HCEC 1CT (cell line): Measurements from ENCODE around the gene IL1RN.

Experiments used
- DNase-seq: peaks from one replicate; pipeline ENCODE4 v3.0.0-alpha.2; 2017

IL1RN gene

DNA sequence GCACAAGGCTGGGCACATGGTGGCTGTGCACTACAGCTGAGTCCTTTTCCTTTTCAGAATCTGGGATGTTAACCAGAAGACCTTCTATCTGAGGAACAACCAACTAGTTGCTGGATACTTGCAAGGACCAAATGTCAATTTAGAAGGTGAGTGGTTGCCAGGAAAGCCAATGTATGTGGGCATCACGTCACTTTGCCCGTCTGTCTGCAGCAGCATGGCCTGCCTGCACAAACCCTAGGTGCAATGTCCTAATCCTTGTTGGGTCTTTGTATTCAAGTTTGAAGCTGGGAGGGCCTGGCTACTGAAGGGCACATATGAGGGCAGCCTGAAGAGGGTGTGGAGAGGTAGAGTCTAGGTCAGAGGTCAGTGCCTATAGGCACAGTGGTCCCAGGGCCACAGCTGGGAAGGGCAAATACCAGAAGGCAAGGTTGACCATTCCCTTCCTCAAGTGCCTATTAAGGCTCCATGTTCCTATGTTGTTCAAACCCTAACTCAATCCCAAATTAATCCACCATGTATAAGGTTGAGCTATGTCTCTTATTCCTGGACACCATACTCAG is 2.2 kb downstream of the IL1RN start:
- DNase-seq = no peak

DNA sequence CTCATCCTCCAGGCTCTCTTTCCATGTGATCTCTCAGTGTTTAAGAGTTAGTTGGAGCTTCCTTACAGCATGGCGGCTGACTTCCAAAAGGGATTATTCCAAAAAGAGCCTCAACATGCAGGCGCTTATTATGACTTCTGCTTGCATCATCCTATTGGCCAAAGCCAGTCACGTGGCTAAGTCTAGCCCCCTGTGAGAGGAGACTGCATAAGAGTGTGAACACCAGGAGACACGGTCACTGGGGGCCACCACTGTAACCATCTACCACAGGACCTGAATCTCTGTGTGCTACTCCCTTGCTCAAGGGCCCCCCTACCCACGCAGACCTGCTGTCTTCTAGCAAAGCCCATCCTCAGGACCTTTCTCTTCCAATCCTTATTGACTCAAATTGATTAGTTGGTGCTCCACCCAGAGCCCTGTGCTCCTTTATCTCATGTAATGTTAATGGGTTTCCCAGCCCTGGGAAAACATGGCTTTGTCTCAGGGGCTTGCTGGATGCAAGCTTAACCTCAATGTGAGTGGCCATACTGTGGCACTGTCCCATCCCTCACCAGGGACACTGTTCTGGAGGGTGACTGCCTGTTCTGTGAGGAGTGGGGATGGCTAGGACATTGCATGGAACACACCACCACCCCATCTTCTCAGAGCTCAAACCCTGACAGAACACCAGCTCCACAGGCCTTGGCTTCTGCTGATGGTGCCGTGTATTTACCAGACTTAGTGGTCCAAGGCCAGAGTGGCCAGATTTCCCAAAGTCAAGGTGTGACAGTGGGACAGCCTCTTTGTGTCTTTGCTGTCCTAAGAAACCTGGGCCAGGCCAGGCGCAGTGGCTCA is 4.2 kb downstream of the IL1RN start:
- no peak for DNase-seq

DNA sequence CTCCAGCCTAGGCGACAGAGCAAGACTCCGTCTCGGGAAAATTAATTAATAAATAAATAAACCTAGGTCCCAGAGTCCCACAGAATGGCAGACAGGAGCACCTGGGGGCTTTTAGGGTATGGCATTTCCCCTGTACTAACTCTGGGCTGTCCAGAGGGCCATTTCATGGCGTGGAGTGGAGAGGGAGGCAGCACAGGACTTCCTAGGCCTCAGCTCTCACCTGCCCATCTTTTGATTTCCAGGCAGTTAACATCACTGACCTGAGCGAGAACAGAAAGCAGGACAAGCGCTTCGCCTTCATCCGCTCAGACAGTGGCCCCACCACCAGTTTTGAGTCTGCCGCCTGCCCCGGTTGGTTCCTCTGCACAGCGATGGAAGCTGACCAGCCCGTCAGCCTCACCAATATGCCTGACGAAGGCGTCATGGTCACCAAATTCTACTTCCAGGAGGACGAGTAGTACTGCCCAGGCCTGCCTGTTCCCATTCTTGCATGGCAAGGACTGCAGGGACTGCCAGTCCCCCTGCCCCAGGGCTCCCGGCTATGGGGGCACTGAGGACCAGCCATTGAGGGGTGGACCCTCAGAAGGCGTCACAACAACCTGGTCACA is 5.1 kb downstream of the IL1RN start:
- DNase-seq = no peak

DNA sequence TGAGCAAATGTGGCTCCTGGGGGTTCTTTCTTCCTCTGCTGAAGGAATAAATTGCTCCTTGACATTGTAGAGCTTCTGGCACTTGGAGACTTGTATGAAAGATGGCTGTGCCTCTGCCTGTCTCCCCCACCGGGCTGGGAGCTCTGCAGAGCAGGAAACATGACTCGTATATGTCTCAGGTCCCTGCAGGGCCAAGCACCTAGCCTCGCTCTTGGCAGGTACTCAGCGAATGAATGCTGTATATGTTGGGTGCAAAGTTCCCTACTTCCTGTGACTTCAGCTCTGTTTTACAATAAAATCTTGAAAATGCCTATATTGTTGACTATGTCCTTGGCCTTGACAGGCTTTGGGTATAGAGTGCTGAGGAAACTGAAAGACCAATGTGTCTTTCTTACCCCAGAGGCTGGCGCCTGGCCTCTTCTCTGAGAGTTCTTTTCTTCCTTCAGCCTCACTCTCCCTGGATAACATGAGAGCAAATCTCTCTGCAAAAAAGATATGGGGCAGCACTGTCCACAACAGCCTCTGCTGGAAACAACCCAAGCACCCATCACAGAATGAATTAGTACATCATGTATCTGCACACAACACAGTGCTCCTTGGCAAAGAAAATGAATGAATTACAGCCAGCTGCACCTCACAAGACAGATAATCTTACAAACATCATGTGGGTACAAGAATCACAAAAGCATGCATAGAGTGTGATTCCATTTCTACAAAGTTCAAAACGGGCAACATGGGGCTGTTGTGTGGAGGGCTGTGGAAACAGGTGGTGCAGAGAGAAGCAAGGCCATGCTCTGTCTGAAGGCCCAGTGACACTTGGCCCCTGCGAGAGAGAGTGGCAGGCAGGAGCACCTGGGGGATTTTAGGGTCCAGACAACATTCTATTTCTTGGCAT is 6.6 kb downstream of the IL1RN start:
- no peak for DNase-seq

DNA sequence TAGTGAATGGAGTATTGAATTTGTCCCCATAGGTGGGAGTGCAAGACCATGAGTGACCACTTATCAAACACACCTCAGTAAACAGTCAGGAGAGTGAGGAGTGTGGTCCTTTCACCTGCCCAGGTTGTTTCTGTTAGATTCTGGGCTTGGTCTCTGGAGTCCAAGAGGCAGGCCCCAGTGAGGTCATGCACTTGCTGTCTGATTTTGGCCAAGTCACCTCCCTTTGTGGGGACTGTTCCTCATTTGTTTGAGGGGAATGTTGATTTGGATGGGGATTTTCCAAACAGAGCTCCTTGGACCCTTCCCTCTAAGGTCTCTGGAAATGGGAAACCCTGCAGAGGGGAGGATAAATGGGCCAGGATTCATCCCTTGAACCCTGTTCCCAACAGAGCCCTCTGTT is 7.3 kb downstream of the IL1RN start:
- no peak for DNase-seq

DNA sequence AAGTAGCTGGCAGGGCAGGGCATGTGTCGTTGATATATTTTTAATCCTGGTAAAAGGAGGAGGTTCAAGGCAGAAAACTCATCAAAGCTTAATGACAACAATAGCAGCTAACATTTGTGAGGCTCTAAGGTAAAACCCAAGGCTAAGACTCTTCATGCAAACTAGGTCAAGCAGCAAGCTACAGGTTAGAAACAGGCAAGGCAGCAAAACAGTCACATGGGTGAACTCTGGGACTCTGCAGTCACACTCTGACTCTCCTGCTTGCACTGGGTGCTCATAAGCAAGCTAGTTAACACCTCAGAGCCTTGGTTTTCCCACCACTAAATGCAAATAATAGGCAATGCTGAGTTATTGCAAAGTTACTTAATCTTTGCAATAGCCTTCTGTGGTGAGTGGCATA is 7.9 kb downstream of the IL1RN start:
- no peak for DNase-seq

DNA sequence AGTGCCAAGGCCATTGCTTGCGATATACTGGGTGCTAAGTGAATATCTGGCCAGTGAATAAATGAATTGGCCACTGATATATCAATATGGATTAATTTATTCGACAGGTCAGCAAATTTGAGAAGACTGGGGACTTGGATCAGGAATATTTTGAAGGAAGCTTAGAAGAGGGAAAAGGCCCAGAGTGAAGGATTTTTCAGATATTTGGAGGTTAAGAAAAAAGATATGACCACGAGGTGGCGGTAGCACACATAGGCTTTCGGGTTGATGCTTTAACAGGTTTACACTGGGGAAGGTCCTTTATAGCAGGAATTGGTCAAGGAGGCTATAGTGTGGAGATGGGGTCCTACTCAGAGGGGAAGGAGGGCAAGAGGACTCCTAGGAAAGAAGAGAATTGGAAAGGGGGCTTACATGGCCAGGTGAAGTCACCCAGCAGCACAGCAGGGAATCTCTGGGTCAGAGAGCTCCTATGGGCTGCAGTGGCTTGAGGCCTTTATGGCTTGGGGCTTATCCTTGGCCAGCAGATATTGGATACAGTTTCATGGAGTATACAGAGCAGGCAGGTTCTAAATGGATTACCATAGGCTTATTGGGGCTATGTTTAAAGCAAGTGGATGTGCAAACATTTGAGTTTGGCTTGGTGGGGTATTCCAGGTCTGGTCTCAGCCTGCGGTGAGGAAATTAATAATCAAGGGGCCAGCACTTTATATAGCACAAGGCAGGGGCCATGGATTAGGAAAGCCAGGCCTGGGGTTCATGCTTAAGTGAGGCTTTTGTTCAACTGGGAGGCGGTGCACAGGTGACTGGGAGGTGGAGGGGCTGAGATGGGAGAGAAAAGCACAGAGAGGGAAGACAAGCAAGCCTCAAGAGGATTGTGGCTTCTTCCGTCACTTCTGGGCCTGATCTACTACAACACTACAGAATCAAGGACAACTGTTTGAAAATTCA is 9.7 kb downstream of the IL1RN start:
- DNase-seq = peak; percentile 44

DNA sequence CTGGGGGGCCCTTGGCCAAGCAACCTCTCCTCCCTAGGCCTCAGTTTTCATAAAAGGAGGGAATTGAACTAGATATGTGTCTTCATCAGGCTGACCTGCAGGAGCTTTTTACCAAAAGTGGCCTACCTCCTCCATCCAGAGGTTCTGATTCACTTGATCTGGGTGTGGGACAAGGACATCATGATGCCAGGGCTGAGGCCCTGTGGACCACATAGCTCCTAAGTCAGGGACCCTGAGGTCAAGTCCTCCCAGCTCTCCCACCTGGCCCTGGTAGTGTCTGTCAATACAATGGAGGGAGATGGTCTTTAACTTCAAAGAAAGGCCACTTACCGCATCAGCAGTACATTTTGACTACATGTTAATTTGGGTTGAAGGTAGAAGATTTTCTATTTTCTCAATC is 10.4 kb downstream of the IL1RN start:
- DNase-seq = no peak

DNA sequence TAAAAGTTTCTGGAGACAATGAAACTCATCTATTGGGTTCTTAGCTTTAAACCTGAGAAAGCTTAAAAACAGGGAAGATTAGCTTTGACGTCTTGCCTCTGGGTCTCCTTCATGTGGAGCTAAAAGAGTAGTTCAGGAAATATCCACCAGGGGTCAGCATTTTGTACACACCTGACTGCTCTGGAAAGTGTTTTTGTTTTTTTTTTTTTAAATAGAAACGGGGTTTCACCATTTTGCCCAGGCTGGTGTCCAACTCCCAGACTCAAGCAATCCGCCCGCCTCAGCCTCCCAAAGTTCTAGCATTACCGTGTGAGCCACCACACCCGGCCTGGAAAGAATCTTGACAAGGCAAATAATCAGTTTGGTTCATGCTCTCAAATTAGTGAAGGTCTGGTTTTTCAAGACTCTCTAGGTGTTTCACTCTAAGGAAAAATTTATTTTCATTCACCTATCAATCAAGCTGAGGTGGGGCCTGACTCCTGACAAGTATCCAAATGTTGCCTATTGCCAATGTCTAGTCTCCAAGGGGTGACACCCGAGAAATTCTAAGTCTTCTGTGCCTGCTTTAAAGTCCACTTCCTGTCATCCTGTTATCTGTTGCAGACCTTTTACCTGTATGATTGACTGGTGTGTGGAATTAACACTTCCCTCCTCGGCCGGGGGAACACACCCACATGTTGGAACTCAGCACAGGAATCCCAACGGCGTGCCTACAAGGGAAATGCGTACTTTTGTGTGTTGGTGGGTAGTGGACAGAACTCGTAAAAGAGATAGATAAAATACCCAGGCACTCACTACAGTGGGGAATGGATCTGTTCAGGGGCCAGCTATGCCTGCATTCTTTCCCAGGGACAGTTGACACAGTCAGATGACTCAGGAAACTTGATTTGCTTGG is 11.3 kb downstream of the IL1RN start:
- peak; percentile 41 for DNase-seq

DNA sequence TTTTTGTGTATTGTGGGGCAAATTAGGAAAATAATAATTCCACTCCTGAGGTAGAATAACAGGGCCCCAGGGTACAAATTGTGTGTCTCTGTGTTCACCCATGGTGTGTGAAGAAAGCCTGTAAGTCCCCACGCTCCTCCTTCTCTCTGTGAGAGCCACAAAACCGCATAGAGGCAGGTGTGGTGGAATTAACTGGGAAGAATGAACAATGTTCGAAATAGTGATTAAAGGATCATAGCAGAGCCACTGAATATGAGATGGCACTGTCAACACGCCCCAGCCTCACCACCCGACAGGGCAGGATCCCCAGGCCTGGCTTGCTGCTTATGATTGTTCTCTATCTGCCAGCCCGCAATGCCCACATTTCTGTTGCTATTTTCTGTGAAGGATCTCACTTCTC is 14.1 kb downstream of the IL1RN start:
- DNase-seq = no peak

DNA sequence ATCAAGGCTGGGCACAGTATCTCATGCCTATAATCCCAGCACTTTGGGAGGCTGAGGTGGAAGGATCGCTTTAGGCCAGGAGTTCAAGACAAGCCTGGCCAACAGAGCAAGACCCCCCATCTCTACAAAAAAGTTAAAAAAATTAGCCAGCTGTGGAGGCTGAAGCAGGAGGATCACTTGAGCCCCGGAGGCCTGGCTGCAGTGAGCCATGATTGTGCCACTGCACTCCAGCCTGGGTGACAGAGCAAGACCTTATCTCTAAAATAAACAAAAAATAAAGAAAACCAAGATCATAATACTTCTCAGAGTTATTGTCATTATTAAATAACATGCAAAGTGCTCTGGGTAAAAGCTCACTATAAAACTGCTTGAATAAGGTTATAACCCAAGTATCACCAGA is 14.9 kb downstream of the IL1RN start:
- DNase-seq = no peak

DNA sequence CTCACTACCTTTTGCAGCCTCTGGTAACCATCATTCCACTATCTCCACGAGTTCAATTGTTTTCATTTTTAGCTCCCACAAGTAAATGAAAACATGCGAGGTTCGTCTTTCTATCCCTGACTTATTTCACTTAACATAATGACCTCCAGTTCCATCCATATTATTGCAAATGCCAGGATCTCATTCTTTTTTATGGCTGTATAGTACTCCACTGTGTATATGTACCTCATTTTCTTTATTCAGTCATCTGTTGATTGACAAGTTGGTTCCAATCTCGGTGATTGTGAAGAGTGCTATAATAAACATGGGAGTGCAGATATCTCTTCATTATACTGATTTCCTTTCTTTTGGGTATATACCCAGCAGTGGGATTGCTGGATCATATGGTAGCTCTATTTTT is 16.9 kb downstream of the IL1RN start:
- no peak for DNase-seq

DNA sequence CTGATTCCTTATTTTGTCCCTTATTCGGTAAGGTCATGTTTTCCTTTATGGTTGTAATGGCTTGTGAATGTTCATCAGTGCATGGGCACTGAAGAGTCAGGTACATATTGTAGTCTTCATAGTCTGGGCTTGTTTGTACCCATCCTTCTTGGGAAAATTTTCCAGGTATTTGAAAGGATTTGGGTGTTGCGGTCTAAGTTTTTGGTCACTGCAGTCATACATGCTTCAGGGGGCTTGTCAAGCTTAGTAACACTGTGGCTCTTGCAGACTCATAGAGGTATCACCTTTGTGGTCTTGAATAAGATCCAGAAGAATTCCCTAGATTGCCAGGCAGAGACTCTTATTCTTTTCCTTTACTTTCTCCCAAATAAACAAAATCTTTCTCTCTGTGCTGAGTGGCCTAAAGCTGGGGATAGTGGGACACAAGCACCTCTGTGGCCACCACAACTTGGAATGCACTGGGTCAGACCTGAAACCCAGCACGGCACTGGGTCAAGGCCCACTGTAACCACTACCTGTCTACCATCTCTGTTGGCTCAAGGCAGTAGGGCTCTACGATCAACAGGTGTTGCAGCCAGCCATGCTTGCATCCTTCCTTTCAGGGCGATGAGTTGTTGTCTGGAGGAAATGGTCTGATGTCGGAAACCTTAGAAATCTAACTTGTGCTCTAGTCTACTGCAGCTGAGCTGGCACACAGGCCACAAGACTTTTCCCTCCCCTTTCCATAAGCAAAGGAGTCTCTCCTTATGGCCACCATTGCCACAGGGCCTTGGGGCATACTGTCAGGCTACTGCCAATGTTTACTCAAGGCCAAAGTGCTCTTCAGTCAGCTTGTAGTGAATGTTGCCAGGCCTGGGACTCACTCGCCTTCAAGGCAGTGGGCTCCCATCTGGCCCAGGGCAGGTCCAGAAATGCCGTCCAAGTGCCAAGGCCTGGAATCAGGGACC is 21.5 kb downstream of the IL1RN start:
- no peak for DNase-seq

DNA sequence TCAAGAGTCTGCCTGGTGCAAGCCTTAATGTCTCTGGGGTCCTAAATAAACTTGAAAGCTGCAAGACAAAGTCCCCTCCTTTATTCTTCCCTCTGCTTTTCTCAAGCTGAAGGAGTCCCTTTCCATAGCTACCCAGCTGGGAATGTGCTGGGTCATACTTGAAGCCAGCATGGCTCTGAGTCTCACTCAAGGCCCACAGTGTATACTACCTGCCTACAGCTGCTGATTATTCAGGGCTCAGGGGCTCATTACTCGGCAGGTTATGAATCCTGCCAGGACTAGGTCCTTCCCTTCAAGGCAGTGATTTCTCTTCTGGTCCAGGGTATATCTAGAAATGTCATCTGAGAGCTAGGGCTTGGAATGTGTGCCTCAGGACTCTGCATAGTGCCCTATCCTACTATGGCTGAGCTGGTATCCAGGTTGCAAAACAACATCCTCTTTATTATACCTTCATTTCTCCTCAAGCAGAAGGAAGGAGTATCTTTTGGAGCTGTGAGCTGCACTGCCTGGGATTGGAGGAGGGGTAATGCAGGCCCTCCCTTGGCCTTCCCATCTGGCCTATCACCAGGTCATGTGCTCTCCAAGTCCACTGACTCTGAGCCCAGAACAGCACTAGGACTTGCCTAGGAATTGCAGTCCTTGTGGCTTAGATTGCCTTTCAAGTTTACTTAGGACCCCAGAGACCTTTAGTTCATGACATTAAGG is 22.3 kb downstream of the IL1RN start:
- no peak for DNase-seq

DNA sequence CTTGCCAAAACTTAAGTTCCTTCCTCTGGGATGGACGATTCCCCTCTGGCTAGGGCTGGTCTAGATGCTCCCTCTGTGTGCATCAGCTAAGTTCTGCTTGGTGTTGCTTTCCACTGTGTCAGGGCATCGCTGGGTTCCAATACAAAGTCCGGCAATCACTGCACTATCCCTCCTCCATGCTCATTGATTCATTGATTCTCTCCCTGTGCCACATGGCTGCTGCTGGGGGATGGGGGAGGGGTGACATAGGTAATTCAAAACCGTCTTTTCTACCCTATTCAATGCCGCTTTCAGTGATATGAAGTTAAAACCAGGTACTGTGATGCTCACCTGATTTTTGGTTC is 22.8 kb downstream of the IL1RN start:
- DNase-seq = no peak

DNA sequence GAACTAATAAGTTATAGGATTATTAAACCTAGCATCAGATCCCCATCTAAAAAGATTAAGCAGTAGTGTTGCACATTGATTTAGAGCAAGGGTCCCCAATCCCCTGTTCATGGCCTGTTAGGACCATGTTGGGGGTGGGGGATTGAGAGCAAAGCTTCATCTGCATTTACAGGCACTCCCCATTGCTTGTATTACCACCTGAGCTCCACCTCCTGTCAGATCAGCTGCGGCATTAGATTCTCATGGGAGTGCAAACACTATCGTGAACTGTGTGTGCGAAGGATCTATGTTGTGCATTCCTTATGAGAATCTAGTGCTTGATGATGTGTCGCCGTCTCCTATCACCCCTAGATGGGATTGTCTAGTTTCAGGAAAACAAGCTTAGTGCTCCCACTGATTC is 27.9 kb downstream of the IL1RN start:
- no peak for DNase-seq

DNA sequence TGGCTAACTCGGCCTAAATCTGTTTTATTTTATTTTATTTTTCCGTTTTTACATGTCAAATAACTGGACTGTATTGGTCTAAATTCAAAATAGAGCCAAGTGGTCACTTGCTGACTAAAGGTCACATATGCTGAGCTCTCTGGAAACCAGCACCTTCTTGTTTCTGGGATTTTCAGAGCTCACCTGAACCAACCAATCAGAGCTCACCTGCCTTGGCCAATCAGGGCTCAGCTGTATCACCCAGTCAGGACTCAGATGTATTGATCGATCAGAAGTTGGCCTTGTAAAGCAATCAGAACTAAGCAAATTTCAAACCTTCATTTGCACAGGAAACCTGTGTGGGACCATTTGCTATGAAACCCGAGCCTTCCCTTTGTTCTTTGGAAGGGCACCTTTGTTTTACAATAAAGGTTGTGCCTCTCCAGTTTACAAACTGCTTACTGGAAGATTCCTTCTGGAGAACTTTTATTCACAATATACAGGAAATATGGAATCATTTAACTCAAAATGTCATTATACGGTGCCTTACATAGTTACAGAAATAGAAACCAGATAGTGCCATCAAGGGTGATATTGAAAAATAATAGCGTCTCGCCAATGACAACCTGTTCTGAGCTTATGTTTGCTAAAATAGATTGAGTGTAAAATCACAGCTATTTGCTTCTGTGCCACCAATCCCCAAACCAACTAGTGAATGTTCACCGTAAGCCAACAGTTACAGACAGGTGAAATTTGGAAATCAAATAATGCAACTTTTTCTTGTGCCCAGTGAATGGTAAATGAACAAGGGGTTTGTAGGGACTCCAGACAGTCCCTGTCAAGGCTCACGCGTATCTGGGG is 29.1 kb downstream of the IL1RN start:
- no peak for DNase-seq

DNA sequence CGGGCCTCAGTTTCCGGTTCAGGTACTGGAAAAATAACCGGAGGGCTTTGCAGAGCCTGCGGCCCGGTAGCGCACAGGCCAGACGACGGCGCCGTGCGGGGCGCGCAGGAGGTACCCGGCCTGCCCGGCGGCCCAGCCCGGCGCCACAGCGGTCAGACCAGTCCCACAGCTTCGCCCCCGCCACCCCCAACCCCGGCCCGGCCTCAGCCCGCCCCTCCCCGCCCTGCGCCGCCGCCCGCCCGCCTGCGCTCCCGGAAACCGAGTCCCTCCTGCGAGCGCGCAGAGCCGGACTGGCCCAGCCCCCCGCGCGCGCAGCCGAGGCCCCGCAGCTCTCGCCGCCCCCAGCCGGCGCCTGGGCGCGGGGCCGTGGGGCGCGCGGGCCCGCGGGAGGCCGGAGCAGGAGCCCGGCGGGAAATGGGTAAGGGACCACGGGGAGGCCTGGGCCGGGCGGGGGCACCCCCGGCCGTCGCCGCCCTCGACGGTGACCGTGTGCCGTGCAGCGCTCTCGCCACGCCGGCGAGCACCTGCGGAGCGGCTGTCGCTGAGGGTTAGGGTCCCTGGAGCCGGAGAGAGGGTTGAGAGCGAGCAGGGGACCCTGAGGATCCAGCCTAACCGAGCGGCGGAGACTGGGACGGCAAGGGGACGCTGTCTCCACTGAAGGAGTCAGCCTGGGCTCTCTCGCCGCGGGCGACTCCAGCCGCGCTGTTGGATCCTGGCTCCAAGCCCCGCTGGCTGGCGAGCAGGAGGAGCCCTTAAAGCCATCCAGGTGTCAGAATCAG is 29.9 kb downstream of the IL1RN start:
- DNase-seq = no peak
